ENCODE measurements around the gene CNIH2. TPM values are rescaled to one million over a fixed set of nuclear protein-coding genes. Genes with fewer than 3 reads are reported as not detected.
"Not testable (repeated sequence)": the region's sequence is repeated elsewhere in the genome, so short reads cannot be mapped to it uniquely, and the experiment has no call there.

Gene CNIH2
- total RNA-seq, 1 experiment from 2014 or later, result 1.3 TPM

DNA sequence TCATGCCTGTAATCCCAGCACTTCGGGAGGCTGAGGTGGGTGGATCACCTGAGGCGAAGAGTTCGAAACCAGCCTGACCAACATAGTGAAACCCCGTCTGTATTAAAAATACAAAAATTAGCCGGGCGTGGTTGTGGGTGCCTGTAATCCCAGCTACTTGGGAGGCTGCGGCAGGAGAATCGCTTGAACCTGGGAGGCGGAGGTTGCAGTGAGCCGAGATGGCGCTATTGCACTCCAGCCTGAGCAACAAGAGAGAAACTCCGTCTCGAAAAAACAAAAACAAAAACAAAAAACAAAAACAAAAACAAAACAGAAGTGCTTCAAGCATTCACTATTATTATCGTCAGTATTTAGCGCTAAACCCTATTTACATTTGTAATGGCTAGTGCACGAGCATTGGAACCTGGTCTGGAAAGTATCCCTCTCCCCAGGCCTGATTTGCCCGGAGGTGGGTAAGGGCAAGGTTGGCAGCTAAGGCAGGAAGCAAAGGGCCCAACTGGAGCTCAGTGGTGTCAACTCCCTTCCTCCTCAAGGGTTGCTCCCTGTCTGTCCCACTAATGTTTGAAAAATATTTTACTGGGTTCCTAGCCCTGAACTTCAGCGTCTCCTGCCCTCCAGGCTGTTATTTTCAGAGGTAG is 32.9 kb downstream of the CNIH2 start:
- DNase-seq (ENCODE audit: low read depth, low spot score); ATAC-seq; H3K9ac ChIP-seq (ENCODE audit: low read length); H4K20me1 ChIP-seq (ENCODE audit: insufficient read depth); H3K36me3 ChIP-seq (ENCODE audit: control insufficient read depth in 1 of 2, insufficient read depth in 2 of 2, low read length in 2 of 2); H3K9me3 ChIP-seq (ENCODE audit: control insufficient read depth in 1 of 2, insufficient read depth in 1 of 2, low read depth in 1 of 2, low read length in 2 of 2); H3K4me3 ChIP-seq (replicated peaks in 1 of 2; ENCODE audit: low read depth in 1 of 2, low read length in 2 of 2); BruUV-seq (replicated peaks); H3K27me3 ChIP-seq (ENCODE audit: insufficient read depth, low read length); H3K79me2 ChIP-seq (ENCODE audit: insufficient read depth, low read length); H3K27ac ChIP-seq (ENCODE audit: low read depth, low read length); H3K9me2 ChIP-seq (ENCODE audit: insufficient read depth); H3K4me2 ChIP-seq (ENCODE audit: low read length): not testable (repeated sequence)
- peak overlapping the region; percentile 16 for H2AFZ ChIP-seq (ENCODE audit: low read depth, low read length, poor library complexity, severe bottlenecking)
- intact Hi-C loops (cut with micrococcal nuclease), result loop anchor here (1.0 to 5.0 kb wide), 3 partner anchors 61 to 119 kb away; partner anchors contain the start of gene SLC29A2
- CTCF ChIA-PET, result interaction anchor here (0.6 to 3.4 kb wide), 19 partner anchors 9 to 367 kb away, joined by 3 to 121 read pairs (median 10); partner anchors contain the start of genes MRPL11, RBM4B, RIN1 and TMEM151A
- RAD21 ChIA-PET (ENCODE audit: low non-redundant PET in 1 of 2, low total read pairs in 2 of 2, uncharacterized antibody in 2 of 2, unreplicated experiment in 2 of 2), result interaction anchor here (1.8 to 2.9 kb wide), 3 partner anchors 25 to 75 kb away, joined by 6 to 17 read pairs (median 12); partner anchors contain the start of gene RIN1 (in 2 of the 2)
- H3K4me1 ChIP-seq (ENCODE audit: control insufficient read depth in 1 of 2, insufficient read depth in 2 of 2, low read length in 2 of 2), result peaks cover 16 to 37% of the 10 kb centered on the region in 2 experiments
- POLR2A ChIA-PET, result interaction anchor here (0.5 to 3.0 kb wide), 7 partner anchors 9 to 401 kb away, joined by 3 to 18 read pairs (median 7); partner anchors contain the start of genes RBM4B, RIN1 and YIF1A

DNA sequence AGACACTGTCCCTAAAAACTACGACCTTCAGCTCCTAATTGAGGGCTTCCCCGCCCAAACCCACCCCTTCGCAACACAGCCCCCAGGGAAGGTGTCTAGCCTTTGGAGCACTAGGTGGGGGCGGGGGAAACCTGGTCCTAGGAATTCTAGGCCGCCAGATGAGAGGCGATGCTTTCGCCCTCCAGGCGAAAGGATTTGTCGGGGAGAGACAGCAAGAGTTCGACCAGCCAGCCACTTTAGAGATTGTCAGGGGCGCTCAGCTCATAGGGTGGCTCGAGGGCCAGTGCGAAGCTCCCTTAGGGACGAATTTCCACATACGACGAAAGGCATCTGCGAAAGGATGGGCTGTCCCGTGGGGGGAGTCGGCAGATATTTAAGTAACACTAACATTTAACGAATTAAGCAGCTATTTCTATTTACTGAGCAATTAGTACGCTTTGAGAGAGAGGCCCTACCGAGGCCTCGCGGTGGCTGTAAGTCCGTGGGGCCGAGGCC is 33.5 kb downstream of the CNIH2 start:
- H3K36me3 ChIP-seq (ENCODE audit: control insufficient read depth in 1 of 2, insufficient read depth in 2 of 2, low read length in 2 of 2), result no peaks in the 10 kb centered on the region
- H3K9ac ChIP-seq (ENCODE audit: low read length), result peak overlapping the region; percentile 71
- no peaks in the 10 kb centered on the region for H4K20me1 ChIP-seq (ENCODE audit: insufficient read depth)
- RAD21 ChIA-PET (ENCODE audit: low non-redundant PET in 1 of 2, low total read pairs in 2 of 2, uncharacterized antibody in 2 of 2, unreplicated experiment in 2 of 2), result interaction anchor here (1.8 to 2.9 kb wide), 3 partner anchors 24 to 75 kb away, joined by 6 to 17 read pairs (median 12); partner anchors contain the start of gene RIN1 (in 2 of the 2)
- ATAC-seq, result peak; percentile 57
- peak overlapping the region; percentile 99 for H3K4me2 ChIP-seq (ENCODE audit: low read length)
- peak overlapping the region; percentile 41 to 57 for H3K4me3 ChIP-seq (replicated peaks in 1 of 2; ENCODE audit: low read depth in 1 of 2, low read length in 2 of 2)
- POLR2A ChIA-PET, result interaction anchor here (0.7 to 3.0 kb wide), 7 partner anchors 10 to 366 kb away, joined by 3 to 18 read pairs (median 7); partner anchors contain the start of genes BRMS1, RBM4B, RIN1 and YIF1A
- H3K79me2 ChIP-seq (ENCODE audit: insufficient read depth, low read length), result no peaks in the 10 kb centered on the region
- intact Hi-C loops (cut with micrococcal nuclease), result loop anchor here (1.0 to 5.0 kb wide), 3 partner anchors 61 to 119 kb away; partner anchors contain the start of gene SLC29A2
- H2AFZ ChIP-seq (ENCODE audit: low read depth, low read length, poor library complexity, severe bottlenecking), result peak overlapping the region; percentile 74
- TSS peak; percentile 73 for BruUV-seq (replicated peaks)
- peaks cover 16 to 37% of the 10 kb centered on the region in 2 experiments for H3K4me1 ChIP-seq (ENCODE audit: control insufficient read depth in 1 of 2, insufficient read depth in 2 of 2, low read length in 2 of 2)
- H3K9me3 ChIP-seq (ENCODE audit: control insufficient read depth in 1 of 2, insufficient read depth in 1 of 2, low read depth in 1 of 2, low read length in 2 of 2), result no peaks in the 10 kb centered on the region
- H3K27me3 ChIP-seq (ENCODE audit: insufficient read depth, low read length), result no peaks in the 10 kb centered on the region
- no peaks in the 10 kb centered on the region for H3K9me2 ChIP-seq (ENCODE audit: insufficient read depth)
- CTCF ChIA-PET, result interaction anchor here (0.6 to 3.4 kb wide), 22 partner anchors 9 to 367 kb away, joined by 3 to 121 read pairs (median 10); partner anchors contain the start of genes BRMS1, MRPL11, RBM4B and RIN1
- H3K27ac ChIP-seq (ENCODE audit: low read depth, low read length), result peak overlapping the region; percentile 72
- DNase-seq (ENCODE audit: low read depth, low spot score), result no peak
- no peak for TF ChIP-seq EZH2 (IDR thresholded peaks at IDR 0.05)
- TF ChIP-seq POLR2AphosphoS5 (IDR thresholded peaks at IDR 0.05; ENCODE audit: low read depth, low read length), result no peak
- no peak for TF ChIP-seq CEBPB (IDR thresholded peaks at IDR 0.05; ENCODE audit: low read depth)
- TF ChIP-seq SRF (IDR thresholded peaks at IDR 0.05; ENCODE audit: low read depth), result no peak
- TF ChIP-seq CBX3 (IDR thresholded peaks at IDR 0.05; ENCODE audit: low read depth), result no peak
- no peak for TF ChIP-seq POLR2A (IDR thresholded peaks at IDR 0.05; ENCODE audit: borderline replicate concordance, extremely low read depth, insufficient read depth, insufficient read length)
- no peak for TF ChIP-seq ATF3 (IDR thresholded peaks at IDR 0.05)
- TF ChIP-seq, protein P1, sequence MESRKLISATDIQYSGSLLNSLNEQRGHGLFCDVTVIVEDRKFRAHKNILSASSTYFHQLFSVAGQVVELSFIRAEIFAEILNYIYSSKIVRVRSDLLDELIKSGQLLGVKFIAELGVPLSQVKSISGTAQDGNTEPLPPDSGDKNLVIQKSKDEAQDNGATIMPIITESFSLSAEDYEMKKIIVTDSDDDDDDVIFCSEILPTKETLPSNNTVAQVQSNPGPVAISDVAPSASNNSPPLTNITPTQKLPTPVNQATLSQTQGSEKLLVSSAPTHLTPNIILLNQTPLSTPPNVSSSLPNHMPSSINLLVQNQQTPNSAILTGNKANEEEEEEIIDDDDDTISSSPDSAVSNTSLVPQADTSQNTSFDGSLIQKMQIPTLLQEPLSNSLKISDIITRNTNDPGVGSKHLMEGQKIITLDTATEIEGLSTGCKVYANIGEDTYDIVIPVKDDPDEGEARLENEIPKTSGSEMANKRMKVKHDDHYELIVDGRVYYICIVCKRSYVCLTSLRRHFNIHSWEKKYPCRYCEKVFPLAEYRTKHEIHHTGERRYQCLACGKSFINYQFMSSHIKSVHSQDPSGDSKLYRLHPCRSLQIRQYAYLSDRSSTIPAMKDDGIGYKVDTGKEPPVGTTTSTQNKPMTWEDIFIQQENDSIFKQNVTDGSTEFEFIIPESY (IDR thresholded peaks at IDR 0.05; ENCODE audit: extremely low read depth, insufficient replicate concordance, low read length), result no peak
- TF ChIP-seq, protein P2, sequence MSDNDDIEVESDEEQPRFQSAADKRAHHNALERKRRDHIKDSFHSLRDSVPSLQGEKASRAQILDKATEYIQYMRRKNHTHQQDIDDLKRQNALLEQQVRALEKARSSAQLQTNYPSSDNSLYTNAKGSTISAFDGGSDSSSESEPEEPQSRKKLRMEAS (IDR thresholded peaks at IDR 0.05), result no peak
- no peak for TF ChIP-seq ZNF274 (IDR thresholded peaks at IDR 0.05; ENCODE audit: low read depth, low read length)
- TF ChIP-seq, protein P3, sequence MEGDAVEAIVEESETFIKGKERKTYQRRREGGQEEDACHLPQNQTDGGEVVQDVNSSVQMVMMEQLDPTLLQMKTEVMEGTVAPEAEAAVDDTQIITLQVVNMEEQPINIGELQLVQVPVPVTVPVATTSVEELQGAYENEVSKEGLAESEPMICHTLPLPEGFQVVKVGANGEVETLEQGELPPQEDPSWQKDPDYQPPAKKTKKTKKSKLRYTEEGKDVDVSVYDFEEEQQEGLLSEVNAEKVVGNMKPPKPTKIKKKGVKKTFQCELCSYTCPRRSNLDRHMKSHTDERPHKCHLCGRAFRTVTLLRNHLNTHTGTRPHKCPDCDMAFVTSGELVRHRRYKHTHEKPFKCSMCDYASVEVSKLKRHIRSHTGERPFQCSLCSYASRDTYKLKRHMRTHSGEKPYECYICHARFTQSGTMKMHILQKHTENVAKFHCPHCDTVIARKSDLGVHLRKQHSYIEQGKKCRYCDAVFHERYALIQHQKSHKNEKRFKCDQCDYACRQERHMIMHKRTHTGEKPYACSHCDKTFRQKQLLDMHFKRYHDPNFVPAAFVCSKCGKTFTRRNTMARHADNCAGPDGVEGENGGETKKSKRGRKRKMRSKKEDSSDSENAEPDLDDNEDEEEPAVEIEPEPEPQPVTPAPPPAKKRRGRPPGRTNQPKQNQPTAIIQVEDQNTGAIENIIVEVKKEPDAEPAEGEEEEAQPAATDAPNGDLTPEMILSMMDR (IDR thresholded peaks at IDR 0.05 in 2 of 3, conservative IDR thresholded peaks at IDR 0.05 in 1 of 3; ENCODE audit: borderline replicate concordance in 1 of 3, insufficient read depth in 1 of 3, low read depth in 2 of 3, low read length in 2 of 3), result no peak; a peak in 1 of 6 replicates
- TF ChIP-seq TCF7L2 (IDR thresholded peaks at IDR 0.05; ENCODE audit: borderline replicate concordance, extremely low read depth, insufficient read depth, insufficient read length), result no peak

All from HCT116 (cell line).